ENCODE measurements around the gene THAP6.

THAP6 gene

GRCh38 chr4:75552452-75552851 lies 38.2 kb downstream of the THAP6 start:
- H3K4me1 ChIP-seq (ENCODE audit: insufficient read depth, low read length), result no peaks in the 10 kb centered on the region
- no peaks in the 10 kb centered on the region for H3K9me3 ChIP-seq (ENCODE audit: insufficient read depth, low read length, severe bottlenecking)
- no peak overlapping the region for H3K9ac ChIP-seq (ENCODE audit: low read depth, low read length)
- no peaks in the 10 kb centered on the region for H4K20me1 ChIP-seq (ENCODE audit: insufficient read depth, low read length)
- no peak overlapping the region for H2AFZ ChIP-seq (ENCODE audit: low read depth, low read length)
- H3K4me2 ChIP-seq (ENCODE audit: insufficient read depth, low read length), result no peak overlapping the region
- ATAC-seq (ENCODE audit: insufficient read depth, low read depth) (no peak), DNase-seq (no peak)
- no peaks in the 10 kb centered on the region for H3K36me3 ChIP-seq (ENCODE audit: insufficient read depth, low read length)
- H3K27me3 ChIP-seq (ENCODE audit: insufficient read depth, low read length, poor library complexity), result no peaks in the 10 kb centered on the region
- no peaks in the 10 kb centered on the region for H3K79me2 ChIP-seq (ENCODE audit: insufficient read depth, low read length)
- no peak for TF ChIP-seq EZH2 (IDR thresholded peaks at IDR 0.05; ENCODE audit: borderline replicate concordance, low read depth, low read length, severe bottlenecking)
- no peak for TF ChIP-seq CTCF (IDR thresholded peaks at IDR 0.05; ENCODE audit: borderline replicate concordance, extremely low read depth, low read length, poor library complexity, severe bottlenecking)
- H3K27ac ChIP-seq (ENCODE audit: low read length), result no peak overlapping the region
- H3K4me3 ChIP-seq (ENCODE audit: low read depth in 1 of 2, low read length in 2 of 2), result no peak overlapping the region

DNA sequence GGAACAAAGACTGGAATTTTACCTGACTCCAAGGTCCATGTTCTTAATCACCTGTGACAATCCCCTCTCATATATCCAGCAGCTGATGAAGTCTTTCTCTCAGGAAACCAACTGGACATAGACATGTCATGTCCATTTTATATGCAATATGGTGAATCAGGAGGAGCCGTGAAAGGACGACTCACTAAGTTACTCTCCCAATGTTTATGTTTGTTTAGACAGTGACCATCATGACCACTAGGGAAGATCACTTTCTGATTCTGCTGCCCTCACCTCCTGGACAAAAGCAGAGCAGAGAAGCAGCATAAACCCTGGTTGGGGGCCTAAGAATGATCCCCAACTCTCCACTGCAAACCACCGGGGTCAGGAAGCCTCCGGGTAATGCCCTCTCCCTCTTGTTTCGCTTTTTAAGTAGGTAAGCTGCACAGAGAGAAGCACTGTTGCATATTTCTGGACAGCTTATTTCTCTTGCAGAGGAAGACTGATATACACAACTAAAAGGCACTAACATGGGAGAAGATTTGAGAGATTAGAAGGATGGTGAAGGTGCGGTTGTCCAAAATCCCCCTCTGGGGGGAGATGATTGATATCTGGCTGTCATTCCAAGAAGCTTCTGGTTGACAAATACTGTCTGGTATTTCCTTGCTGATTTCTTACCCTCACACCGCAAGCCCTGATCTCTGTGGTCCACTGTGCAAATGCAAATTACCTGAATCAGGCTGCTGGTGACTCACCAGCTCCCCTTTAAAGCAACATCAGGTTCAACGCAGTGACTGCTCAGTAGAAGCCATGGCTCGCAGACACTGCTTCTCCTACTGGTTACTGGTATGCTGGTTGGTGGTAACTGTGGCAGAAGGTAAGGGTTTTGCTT lies 41.3 kb downstream of the THAP6 start, which contains the start of gene ODAPH:
ODAPH (plus strand) TSS at position 773 of the 871 bp plus-strand sequence; CDS start at position 790, 17 bp downstream.
- no peak within 1 kb of the TSS for H3K4me3 ChIP-seq (ENCODE audit: low read depth in 1 of 2, low read length in 2 of 2)
- H3K9ac ChIP-seq (ENCODE audit: low read depth, low read length), result no peak within 1 kb of the TSS
- H2AFZ ChIP-seq (ENCODE audit: low read depth, low read length), result no peak within 1 kb of the TSS
- ATAC-seq (ENCODE audit: insufficient read depth, low read depth) (no peak), DNase-seq (no peak)
- H3K4me1 ChIP-seq (ENCODE audit: insufficient read depth, low read length), result no peaks in the 10 kb centered on the region
- H3K9me3 ChIP-seq (ENCODE audit: insufficient read depth, low read length, severe bottlenecking), result no peaks in the 10 kb centered on the region
- no peaks in the 10 kb centered on the region for H3K79me2 ChIP-seq (ENCODE audit: insufficient read depth, low read length)
- no peaks in the 10 kb centered on the region for H4K20me1 ChIP-seq (ENCODE audit: insufficient read depth, low read length)
- H3K4me2 ChIP-seq (ENCODE audit: insufficient read depth, low read length), result no peak within 1 kb of the TSS
- H3K36me3 ChIP-seq (ENCODE audit: insufficient read depth, low read length), result no peaks in the 10 kb centered on the region
- no peak within 1 kb of the TSS for H3K27ac ChIP-seq (ENCODE audit: low read length)
- TF ChIP-seq EZH2 (IDR thresholded peaks at IDR 0.05; ENCODE audit: borderline replicate concordance, low read depth, low read length, severe bottlenecking) (no peak), CTCF (IDR thresholded peaks at IDR 0.05; ENCODE audit: borderline replicate concordance, extremely low read depth, low read length, poor library complexity, severe bottlenecking) (no peak)
- H3K27me3 ChIP-seq (ENCODE audit: insufficient read depth, low read length, poor library complexity), result no peaks in the 10 kb centered on the region

GRCh38 chr4:75557696-75558095 lies 43.4 kb downstream of the THAP6 start:
- no peak overlapping the region for H3K4me2 ChIP-seq (ENCODE audit: insufficient read depth, low read length)

More at GRCh38 chr4:75557696-75558095, 43.4 kb downstream of the THAP6 start:
- no peak overlapping the region for H3K4me3 ChIP-seq (ENCODE audit: low read depth in 1 of 2, low read length in 2 of 2)
- no peaks in the 10 kb centered on the region for H3K36me3 ChIP-seq (ENCODE audit: insufficient read depth, low read length)
- H3K27ac ChIP-seq (ENCODE audit: low read length), result no peak overlapping the region
- TF ChIP-seq EZH2 (IDR thresholded peaks at IDR 0.05; ENCODE audit: borderline replicate concordance, low read depth, low read length, severe bottlenecking) (no peak), CTCF (IDR thresholded peaks at IDR 0.05; ENCODE audit: borderline replicate concordance, extremely low read depth, low read length, poor library complexity, severe bottlenecking) (no peak)
- H3K9me3 ChIP-seq (ENCODE audit: insufficient read depth, low read length, severe bottlenecking), result no peaks in the 10 kb centered on the region
- ATAC-seq (ENCODE audit: insufficient read depth, low read depth) (no peak), DNase-seq (no peak)
- H3K79me2 ChIP-seq (ENCODE audit: insufficient read depth, low read length), result no peaks in the 10 kb centered on the region
- H3K4me1 ChIP-seq (ENCODE audit: insufficient read depth, low read length), result no peaks in the 10 kb centered on the region
- no peaks in the 10 kb centered on the region for H3K27me3 ChIP-seq (ENCODE audit: insufficient read depth, low read length, poor library complexity)
- no peak overlapping the region for H2AFZ ChIP-seq (ENCODE audit: low read depth, low read length)
- no peak overlapping the region for H3K9ac ChIP-seq (ENCODE audit: low read depth, low read length)
- H4K20me1 ChIP-seq (ENCODE audit: insufficient read depth, low read length), result no peaks in the 10 kb centered on the region

Measured in DND-41 (cell line).